Smooth muscle cell of the brain vasculature (primary cell): ENCODE results near the gene GLOD4.
"Not testable (repeated sequence)": the region's sequence is repeated elsewhere in the genome, so short reads cannot be mapped to it uniquely, and the experiment has no call there.

Experiments
- DNase-seq: peaks from one replicate; pipeline ENCODE4 v3.0.0-alpha.2; 2012; ENCODE audit warnings: low read depth, low spot score

Gene GLOD4

GRCh38 chr17:802481-802880 is 20.4 kb upstream of the GLOD4 start:
- no peak for DNase-seq

- peak; percentile 52 for DNase-seq
Observed at GRCh38 chr17:801660-802059, 19.6 kb upstream of the GLOD4 start.

- DNase-seq: no peak
Observed at GRCh38 chr17:800446-801242, 18.6 kb upstream of the GLOD4 start.

GRCh38 chr17:799261-799660 is 17.2 kb upstream of the GLOD4 start:
- DNase-seq: no peak

GRCh38 chr17:798246-798645 is 16.2 kb upstream of the GLOD4 start:
- no peak for DNase-seq

GRCh38 chr17:797236-797840 is 15.3 kb upstream of the GLOD4 start:
- DNase-seq: no peak

- DNase-seq: no peak
Observed at GRCh38 chr17:796609-797008, 14.5 kb upstream of the GLOD4 start.

GRCh38 chr17:795721-796120 is 13.6 kb upstream of the GLOD4 start:
- DNase-seq: no peak

- DNase-seq: no peak
Observed at GRCh38 chr17:795276-795675, 13.2 kb upstream of the GLOD4 start.

- peak; percentile 49 for DNase-seq
Observed at GRCh38 chr17:794876-795275, 12.8 kb upstream of the GLOD4 start.

- DNase-seq: no peak
Observed at GRCh38 chr17:792277-792676, 10.2 kb upstream of the GLOD4 start.

- DNase-seq: no peak
Observed at GRCh38 chr17:791829-792228, 9.7 kb upstream of the GLOD4 start.

GRCh38 chr17:790874-791247 is 8.8 kb upstream of the GLOD4 start:
- not testable (repeated sequence) for DNase-seq

GRCh38 chr17:789931-790873 is 8.1 kb upstream of the GLOD4 start:
- not testable (repeated sequence) for DNase-seq

GRCh38 chr17:789160-789840 is 7.2 kb upstream of the GLOD4 start:
- no peak for DNase-seq

GRCh38 chr17:788551-788950 is 6.5 kb upstream of the GLOD4 start:
- no peak for DNase-seq

GRCh38 chr17:787641-788221 is 5.7 kb upstream of the GLOD4 start:
- DNase-seq: no peak

- DNase-seq: not testable (repeated sequence)
Observed at GRCh38 chr17:785901-786300, 3.8 kb upstream of the GLOD4 start.

GRCh38 chr17:784143-784542 is 2.1 kb upstream of the GLOD4 start:
- no peak for DNase-seq

GRCh38 chr17:778096-778495 is 4.0 kb downstream of the GLOD4 start:
- no peak for DNase-seq

GRCh38 chr17:774313-774584 is 7.8 kb downstream of the GLOD4 start:
- DNase-seq: no peak
